DND-41 (cell line): ENCODE measurements around the gene ALG3.

ENCODE experiments used
- ATAC-seq: fragments of 200-7000 bp; cut with Tn5 transposase; 3 replicates; pipeline ENCODE4 v1.9.1; 2021; ENCODE audit warnings: low read depth; ENCODE audit not compliant: insufficient read depth
- DNase-seq: peaks from one replicate; pipeline ENCODE4 v3.0.0-alpha.2; 2020
- H2AFZ ChIP-seq: 2 replicates; pipeline ENCODE4 v1.6.0; 2012; ENCODE audit warnings: low read depth, low read length
- H3K27ac ChIP-seq: 2 replicates; pipeline ENCODE4 v1.5.1; 2012; ENCODE audit warnings: low read length, inconsistent platforms
- H3K27me3 ChIP-seq: fragments of 200-600 bp; sonication (generic); 2 replicates; pipeline ENCODE4 v1.6.0; 2012; ENCODE audit warnings: low read length, mild to moderate bottlenecking, inconsistent platforms; ENCODE audit not compliant: insufficient read depth, poor library complexity
- H3K36me3 ChIP-seq: 2 replicates; pipeline ENCODE4 v1.5.1; 2012; ENCODE audit warnings: low read length, inconsistent platforms; ENCODE audit not compliant: insufficient read depth
- H3K4me1 ChIP-seq: 2 replicates; pipeline ENCODE4 v1.5.1; 2012; ENCODE audit warnings: mild to moderate bottlenecking, low read length; ENCODE audit not compliant: insufficient read depth
- H3K4me2 ChIP-seq: 2 replicates; pipeline ENCODE4 v1.6.0; 2012; ENCODE audit warnings: mild to moderate bottlenecking, moderate library complexity, low read length, inconsistent platforms; ENCODE audit not compliant: insufficient read depth
- H3K4me3 ChIP-seq, 2 experiments: fragments of 200-600 bp in 1 of 2; shearing (Covaris generic) in 1 of 2; 2 replicates each; pipeline ENCODE4 v1.5.1; 2012 to 2016; ENCODE audit warnings: inconsistent platforms in 2 of 2, low read length in 2 of 2, mild to moderate bottlenecking in 2 of 2, low read depth in 1 of 2, moderate library complexity in 1 of 2
- H3K79me2 ChIP-seq: 2 replicates; pipeline ENCODE4 v1.6.0; 2012; ENCODE audit warnings: low read length, inconsistent platforms; ENCODE audit not compliant: insufficient read depth
- H3K9ac ChIP-seq: 2 replicates; pipeline ENCODE4 v1.6.0; 2012; ENCODE audit warnings: low read depth, mild to moderate bottlenecking, inconsistent platforms, low read length, moderate library complexity
- H3K9me3 ChIP-seq: 2 replicates; pipeline ENCODE4 v1.5.1; 2012; ENCODE audit warnings: low read length, moderate library complexity, mild to moderate bottlenecking, inconsistent platforms; ENCODE audit not compliant: insufficient read depth, severe bottlenecking
- H4K20me1 ChIP-seq: 2 replicates; pipeline ENCODE4 v1.6.0; 2012; ENCODE audit warnings: low read length; ENCODE audit not compliant: insufficient read depth
- CTCF ChIP-seq: IDR thresholded peaks from 2 replicates; pipeline ENCODE4 v1.5.1; 2012; ENCODE audit warnings: borderline replicate concordance, low read length, moderate library complexity, mild to moderate bottlenecking; ENCODE audit not compliant: poor library complexity, severe bottlenecking; ENCODE audit errors: extremely low read depth
- EZH2 ChIP-seq: IDR thresholded peaks from 3 replicates; pipeline ENCODE4 v1.6.1; 2012; ENCODE audit warnings: borderline replicate concordance, low read depth, mild to moderate bottlenecking, moderate library complexity, low read length, inconsistent platforms; ENCODE audit not compliant: severe bottlenecking

The ALG3 gene

GRCh38 chr3:184260724-184261269 lies 12.0 kb upstream of the ALG3 start:
- no peaks in the 10 kb centered on the region for H3K36me3 ChIP-seq
- H4K20me1 ChIP-seq, result no peaks in the 10 kb centered on the region
- peaks cover 18% of the 10 kb centered on the region for H3K4me1 ChIP-seq
- H3K27ac ChIP-seq, result no peak overlapping the region
- H3K9ac ChIP-seq, result peak overlapping the region; percentile 26; the same call in 1 of the 2 replicates
- no peak for DNase-seq
- peak overlapping the region; percentile 78; the same call in 1 of the 2 replicates for H3K4me2 ChIP-seq
- H3K27me3 ChIP-seq, result no peaks in the 10 kb centered on the region
- no peak overlapping the region for H2AFZ ChIP-seq
- ATAC-seq, result no peak
- TF ChIP-seq EZH2 (no peak), CTCF (no peak)
- no peaks in the 10 kb centered on the region for H3K79me2 ChIP-seq
- H3K4me3 ChIP-seq, result peak overlapping the region in 1 of 2 experiments; percentile 34; a peak in 1 of 4 replicates
- H3K9me3 ChIP-seq, result no peaks in the 10 kb centered on the region

- H3K27ac ChIP-seq, result no peak overlapping the region
- H3K4me1 ChIP-seq, result peaks cover 18% of the 10 kb centered on the region
- no peak for TF ChIP-seq EZH2
- TF ChIP-seq CTCF, result no peak
- no peaks in the 10 kb centered on the region for H3K79me2 ChIP-seq
- H3K36me3 ChIP-seq, result no peaks in the 10 kb centered on the region
- no peak overlapping the region for H3K4me3 ChIP-seq
- no peaks in the 10 kb centered on the region for H3K27me3 ChIP-seq
- no peak for DNase-seq
- H4K20me1 ChIP-seq, result no peaks in the 10 kb centered on the region
- no peaks in the 10 kb centered on the region for H3K9me3 ChIP-seq
- H2AFZ ChIP-seq, result no peak overlapping the region
- no peak for ATAC-seq
- no peak overlapping the region for H3K9ac ChIP-seq
- no peak overlapping the region for H3K4me2 ChIP-seq
These were observed 11.3 kb upstream of the ALG3 start for GRCh38 chr3:184259878-184260723.

- TF ChIP-seq EZH2, result no peak
- TF ChIP-seq CTCF, result no peak
- DNase-seq, result no peak
- Histone ChIP-seq H3K79me2 (no peaks in the 10 kb centered on the region), H4K20me1 (no peaks in the 10 kb centered on the region), H3K4me1 (peaks cover 18% of the 10 kb centered on the region), H3K9me3 (no peaks in the 10 kb centered on the region), H3K9ac (no peak overlapping the region), H2AFZ (no peak overlapping the region), H3K4me2 (no peak overlapping the region), H3K36me3 (no peaks in the 10 kb centered on the region), H3K4me3 (no peak overlapping the region), H3K27ac (no peak overlapping the region), H3K27me3 (no peaks in the 10 kb centered on the region)
- ATAC-seq, result no peak
These were observed 10.7 kb upstream of the ALG3 start for GRCh38 chr3:184259396-184259877.
